IMR-90 (cell line): ENCODE results near the gene ATP2A3. TPM values are rescaled to one million over a fixed set of nuclear protein-coding genes. Genes with fewer than 3 reads are reported as not detected.

Experiments
- ATAC-seq: fragments of 200-7000 bp; cut with Tn5 transposase; 2 replicates; pipeline ENCODE4 v1.9.1; 2020; ENCODE audit warnings: low read depth, mild to moderate bottlenecking, moderate library complexity
- BruUV-seq: library from RNA; stranded (reverse); fragments of 400-500 nt; replicated peaks from 2 replicates; lab custom pipeline; 2021; lab: Mats Ljungman, UMichigan
- CTCF ChIA-PET: fragments of 300-600 bp; formaldehyde crosslinking; extraction: SDS; loops from one replicate; lab custom pipeline; 2021; ENCODE audit warnings: antibody characterized with exemption; lab: Yijun Ruan, JAX
- POLR2A ChIA-PET: fragments of 300-600 bp; sonication (Branson Sonifier 250); formaldehyde crosslinking; loops from one replicate; lab custom pipeline; 2022; ENCODE audit warnings: antibody characterized with exemption; ENCODE audit not compliant: unreplicated experiment; lab: Charles Lee
- DNase-seq: peaks from one replicate; pipeline ENCODE4 v3.0.0; 2013
- H2AFZ ChIP-seq: replicated peaks from 2 replicates; pipeline ENCODE3; 2013; ENCODE audit warnings: low read length, mild to moderate bottlenecking; ENCODE audit not compliant: poor library complexity
- H2AK5ac ChIP-seq: 2 replicates; pipeline ENCODE4 v1.6.1; 2013; ENCODE audit warnings: low read depth, low read length, inconsistent platforms
- H2AK9ac ChIP-seq: replicated peaks from 2 replicates; pipeline ENCODE3; 2013; ENCODE audit warnings: mild to moderate bottlenecking, low read depth, low read length, moderate library complexity; ENCODE audit not compliant: poor library complexity
- H2BK120ac ChIP-seq: 2 replicates; pipeline ENCODE4 v1.6.1; 2013; ENCODE audit warnings: low read depth, low read length, inconsistent platforms
- H2BK15ac ChIP-seq: 3 replicates; pipeline ENCODE4 v1.6.1; 2013; ENCODE audit warnings: low read depth, low read length, inconsistent platforms
- H2BK20ac ChIP-seq: 2 replicates; pipeline ENCODE4 v1.6.1; 2013; ENCODE audit warnings: low read depth, mild to moderate bottlenecking, inconsistent platforms, low read length, moderate library complexity
- H2BK5ac ChIP-seq: 2 replicates; pipeline ENCODE4 v1.6.1; 2013; ENCODE audit warnings: mild to moderate bottlenecking, low read depth, low read length, inconsistent platforms; ENCODE audit not compliant: poor library complexity, severe bottlenecking
- H3K14ac ChIP-seq: replicated peaks from 2 replicates; pipeline ENCODE4 v1.6.1; 2013; ENCODE audit warnings: low read depth, low read length, inconsistent platforms
- H3K18ac ChIP-seq: 2 replicates; pipeline ENCODE4 v1.6.1; 2013; ENCODE audit warnings: low read depth, low read length, control low read depth
- H3K23ac ChIP-seq: 2 replicates; pipeline ENCODE4 v1.6.1; 2013; ENCODE audit warnings: low read depth, low read length, inconsistent platforms
- H3K27ac ChIP-seq: 2 replicates; pipeline ENCODE4 v1.5.1; 2013; ENCODE audit warnings: mild to moderate bottlenecking, control low read depth, low read length; ENCODE audit not compliant: insufficient read depth
- H3K27me3 ChIP-seq: 2 replicates; pipeline ENCODE4 v1.6.1; 2013; ENCODE audit warnings: low read length; ENCODE audit not compliant: control insufficient read depth, insufficient read depth
- H3K36me3 ChIP-seq: 2 replicates; pipeline ENCODE4 v1.6.1; 2013; ENCODE audit warnings: low read length, mixed read lengths; ENCODE audit not compliant: control insufficient read depth, insufficient read depth
- H3K4ac ChIP-seq: 2 replicates; pipeline ENCODE4 v1.6.1; 2013; ENCODE audit warnings: low read depth, low read length, inconsistent platforms
- H3K4me1 ChIP-seq: 2 replicates; pipeline ENCODE4 v1.6.1; 2013; ENCODE audit warnings: low read length, mixed read lengths; ENCODE audit not compliant: control insufficient read depth, insufficient read depth
- H3K4me2 ChIP-seq: 2 replicates; pipeline ENCODE4 v1.6.1; 2013; ENCODE audit warnings: low read depth, mild to moderate bottlenecking, control low read depth, low read length, moderate library complexity
- H3K4me3 ChIP-seq: 2 replicates; pipeline ENCODE4 v1.5.1; 2013; ENCODE audit warnings: low read depth, mild to moderate bottlenecking, control low read depth, low read length, moderate library complexity; ENCODE audit not compliant: insufficient read depth
- H3K56ac ChIP-seq: 2 replicates; pipeline ENCODE4 v1.6.1; 2013; ENCODE audit warnings: low read length, inconsistent platforms; ENCODE audit not compliant: insufficient read depth; ENCODE audit errors: extremely low read depth
- H3K79me1 ChIP-seq, 2 experiments: 2 replicates each; pipeline ENCODE4 v1.6.1; 2013; ENCODE audit warnings: low read length in 2 of 2, inconsistent platforms in 1 of 2, low read depth in 1 of 2
- H3K9ac ChIP-seq: 2 replicates; pipeline ENCODE4 v1.6.1; 2013; ENCODE audit warnings: low read depth, low read length, control low read depth
- H3K9me1 ChIP-seq: 2 replicates; pipeline ENCODE4 v1.6.1; 2013; ENCODE audit warnings: low read length, inconsistent platforms; ENCODE audit not compliant: insufficient read depth
- H3K9me3 ChIP-seq: 2 replicates; pipeline ENCODE4 v1.6.1; 2013; ENCODE audit warnings: low read length; ENCODE audit not compliant: control insufficient read depth, insufficient read depth
- H4K20me1 ChIP-seq: 2 replicates; pipeline ENCODE4 v1.6.1; 2013; ENCODE audit warnings: low read length, inconsistent platforms; ENCODE audit not compliant: insufficient read depth
- H4K5ac ChIP-seq: 2 replicates; pipeline ENCODE4 v1.6.1; 2013; ENCODE audit warnings: mild to moderate bottlenecking, low read depth, low read length, control low read depth
- H4K8ac ChIP-seq, 2 experiments: 2 replicates each; pipeline ENCODE4 v1.6.1; 2013; ENCODE audit warnings: low read depth in 2 of 2, low read length in 2 of 2, control low read depth in 1 of 2, inconsistent platforms in 1 of 2
- H4K91ac ChIP-seq: 2 replicates; pipeline ENCODE4 v1.6.1; 2013; ENCODE audit warnings: low read depth, low read length, inconsistent platforms; ENCODE audit not compliant: insufficient read depth
- BHLHE40 ChIP-seq: fragments of 150-350 bp; IDR thresholded peaks from 2 replicates; pipeline ENCODE4 v1.6.1; 2016; ENCODE audit warnings: mild to moderate bottlenecking, low read depth, low read length
- CEBPB ChIP-seq: IDR thresholded peaks from 2 replicates; pipeline ENCODE4 v1.6.1; 2012; ENCODE audit warnings: low read depth, low read length, improper control_type of control experiment
- CHD1 ChIP-seq: IDR thresholded peaks from 2 replicates; pipeline ENCODE4 v1.6.1; 2012; ENCODE audit warnings: low read depth, low read length, improper control_type of control experiment
- FOS ChIP-seq: fragments of 150-350 bp; IDR thresholded peaks from 2 replicates; pipeline ENCODE4 v1.6.1; 2016; ENCODE audit warnings: low read depth, low read length
- MAFK ChIP-seq: IDR thresholded peaks from 2 replicates; pipeline ENCODE4 v1.6.1; 2012; ENCODE audit warnings: low read depth, low read length, improper control_type of control experiment
- MAZ ChIP-seq: IDR thresholded peaks from 2 replicates; pipeline ENCODE4 v1.6.1; 2012; ENCODE audit warnings: low read depth, mild to moderate bottlenecking, low read length, improper control_type of control experiment, moderate library complexity, borderline replicate concordance
- MXI1 ChIP-seq: IDR thresholded peaks from 2 replicates; pipeline ENCODE4 v1.6.1; 2012; ENCODE audit warnings: low read depth, mild to moderate bottlenecking, low read length, moderate library complexity, borderline replicate concordance
- NFE2L2 ChIP-seq: fragments of 150-350 bp; IDR thresholded peaks from 2 replicates; pipeline ENCODE4 v1.6.1; 2016; ENCODE audit warnings: low read depth, mild to moderate bottlenecking, low read length
- POLR2A ChIP-seq: IDR thresholded peaks from 2 replicates; pipeline ENCODE4 v1.6.1; 2012; ENCODE audit warnings: mild to moderate bottlenecking, low read depth, low read length
- RAD21 ChIP-seq: IDR thresholded peaks from 2 replicates; pipeline ENCODE4 v1.6.1; 2012; ENCODE audit warnings: low read length, improper control_type of control experiment
- RCOR1 ChIP-seq: IDR thresholded peaks from 2 replicates; pipeline ENCODE4 v1.6.1; 2012; ENCODE audit warnings: mild to moderate bottlenecking, low read length, improper control_type of control experiment; ENCODE audit not compliant: insufficient replicate concordance
- RFX5 ChIP-seq: IDR thresholded peaks from 2 replicates; pipeline ENCODE4 v1.8.0; 2012; ENCODE audit warnings: low read depth, mild to moderate bottlenecking, low read length, moderate library complexity
- SMC3 ChIP-seq: fragments of 150-350 bp; IDR thresholded peaks from 2 replicates; pipeline ENCODE4 v1.6.1; 2016; ENCODE audit warnings: low read depth, mild to moderate bottlenecking, antibody characterized with exemption, low read length, moderate library complexity
- WGBS, 2 experiments: methylation state at CpG; one replicate each; pipeline versions ENCODE4 v1.1.5 to v1.1.7; 2013; ENCODE audit warnings: missing lambda C conversion rate in 2 of 2; ENCODE audit not compliant: insufficient read length in 1 of 2; ENCODE audit errors: extremely low coverage in 2 of 2; 5-methylcytosine and 5-hydroxymethylcytosine counted together
- dilution Hi-C: fragments of 300-500 bp; cut with HindIII; formaldehyde crosslinking; loops from one replicate; pipeline ENCODE4 v1.14.3; 2018; ENCODE audit warnings: low sequenced_read_pairs; ENCODE audit not compliant: unreplicated experiment
- in situ Hi-C: fragments of 300-500 bp; cut with MboI; formaldehyde crosslinking; loops from 3 replicates; pipeline ENCODE4 v1.14.3; 2019; ENCODE audit warnings: low sequenced_read_pairs, inconsistent platforms, mixed read lengths
- intact Hi-C: fragments of 100-400 bp; cut with micrococcal nuclease; formaldehyde crosslinking; loops from 2 replicates; pipeline ENCODE4 v1.10.0; 2022
- polyA plus RNA-seq, 3 experiments: library from polyadenylated mRNA; depleted of rRNA; stranded (reverse); fragments of >200 nt; gene quantifications; 2 replicates each; pipeline ENCODE4 v1.2.3, GENCODE V29; 2012; ENCODE audit warnings: low replicate concordance in 1 of 3
- total RNA-seq: library from RNA; depleted of rRNA; stranded (reverse); fragments of >200 nt; gene quantifications from 2 replicates; pipeline ENCODE4 v1.2.3, GENCODE V29; 2012
- TF ChIP-seq, protein P1 (sequence below): conservative IDR thresholded peaks from 2 replicates; pipeline ENCODE4 v1.5.1; 2012; ENCODE audit warnings: mild to moderate bottlenecking, low read depth, low read length, improper control_type of control experiment
- TF ChIP-seq, protein P2 (sequence below): fragments of 150-350 bp; IDR thresholded peaks from 2 replicates; pipeline ENCODE4 v1.6.1; 2017; ENCODE audit warnings: mild to moderate bottlenecking, antibody characterized with exemption, low read length, low read depth
- TF ChIP-seq, protein P3 (sequence below): fragments of 150-350 bp; IDR thresholded peaks from 2 replicates; pipeline ENCODE4 v1.6.1; 2016; ENCODE audit warnings: low read depth, mild to moderate bottlenecking, low read length, moderate library complexity, borderline replicate concordance

The ATP2A3 gene
- total and polyA plus RNA-seq, 2 of the 4 experiments (the other 2 are of a cell fraction): 0.18 to 0.63 TPM

DNA sequence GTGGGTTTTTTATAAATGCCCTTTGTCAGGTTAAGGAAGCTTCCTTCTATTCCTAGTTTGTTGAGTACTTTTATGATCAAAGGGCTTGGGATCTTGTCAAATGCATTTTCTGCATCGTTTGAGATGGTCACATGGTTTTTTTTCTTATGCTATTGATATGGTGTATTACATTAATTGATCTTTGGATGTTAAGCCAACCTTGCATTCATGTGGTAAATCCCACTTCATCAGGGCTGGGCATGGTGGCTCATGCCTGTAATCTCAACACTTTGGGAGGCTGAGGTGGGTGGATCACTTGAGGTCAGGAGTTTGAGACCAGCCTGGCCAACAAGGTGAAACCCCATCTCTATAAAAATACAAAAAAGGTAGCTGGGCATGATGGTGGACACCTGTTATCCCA lies 30.8 kb upstream of the ATP2A3 start:
- ATAC-seq (no peak), DNase-seq (no peak)
- H2BK15ac ChIP-seq: no peak overlapping the region
- H2AFZ ChIP-seq: no peak overlapping the region
- no peak overlapping the region for H2BK120ac ChIP-seq
- no peaks in the 10 kb centered on the region for H4K20me1 ChIP-seq
- POLR2A ChIA-PET: no interaction called here
- H3K23ac ChIP-seq: no peak overlapping the region
- H3K27me3 ChIP-seq: no peaks in the 10 kb centered on the region
- no peak overlapping the region for H4K8ac ChIP-seq
- H3K56ac ChIP-seq: no peak overlapping the region
- no peak overlapping the region for H2AK5ac ChIP-seq
- dilution Hi-C loops: no loop called here
- no CpG with 5 or more reads among the region's 1 CpG for WGBS, 2 experiments
- no TSS peak for BruUV-seq
- H2BK5ac ChIP-seq: no peak overlapping the region
- H3K9me3 ChIP-seq: peaks cover 4% of the 10 kb centered on the region
- H2BK20ac ChIP-seq: no peak overlapping the region
- no peak overlapping the region for H3K9ac ChIP-seq
- no peaks in the 10 kb centered on the region for H3K79me1 ChIP-seq
- CTCF ChIA-PET: interaction anchor here (0.7 kb wide), 1 partner anchor 44 kb away, joined by 3 read pairs; no protein-coding TSS in a partner anchor
- intact Hi-C loops: no loop called here
- H3K4me2 ChIP-seq: no peak overlapping the region
- in situ Hi-C loops: no loop called here
- no peak overlapping the region for H3K4ac ChIP-seq
- no peak overlapping the region for H3K4me3 ChIP-seq
- no peaks in the 10 kb centered on the region for H3K36me3 ChIP-seq
- H3K9me1 ChIP-seq: no peaks in the 10 kb centered on the region
- no peak overlapping the region for H3K27ac ChIP-seq
- no peaks in the 10 kb centered on the region; the same call in 1 of the 2 replicates for H3K4me1 ChIP-seq
- H4K91ac ChIP-seq: no peak overlapping the region
- TF ChIP-seq RAD21: no peak
- no peak for TF ChIP-seq MAZ
- no peak for TF ChIP-seq NFE2L2
- no peak for TF ChIP-seq MXI1
- TF ChIP-seq, protein P1, sequence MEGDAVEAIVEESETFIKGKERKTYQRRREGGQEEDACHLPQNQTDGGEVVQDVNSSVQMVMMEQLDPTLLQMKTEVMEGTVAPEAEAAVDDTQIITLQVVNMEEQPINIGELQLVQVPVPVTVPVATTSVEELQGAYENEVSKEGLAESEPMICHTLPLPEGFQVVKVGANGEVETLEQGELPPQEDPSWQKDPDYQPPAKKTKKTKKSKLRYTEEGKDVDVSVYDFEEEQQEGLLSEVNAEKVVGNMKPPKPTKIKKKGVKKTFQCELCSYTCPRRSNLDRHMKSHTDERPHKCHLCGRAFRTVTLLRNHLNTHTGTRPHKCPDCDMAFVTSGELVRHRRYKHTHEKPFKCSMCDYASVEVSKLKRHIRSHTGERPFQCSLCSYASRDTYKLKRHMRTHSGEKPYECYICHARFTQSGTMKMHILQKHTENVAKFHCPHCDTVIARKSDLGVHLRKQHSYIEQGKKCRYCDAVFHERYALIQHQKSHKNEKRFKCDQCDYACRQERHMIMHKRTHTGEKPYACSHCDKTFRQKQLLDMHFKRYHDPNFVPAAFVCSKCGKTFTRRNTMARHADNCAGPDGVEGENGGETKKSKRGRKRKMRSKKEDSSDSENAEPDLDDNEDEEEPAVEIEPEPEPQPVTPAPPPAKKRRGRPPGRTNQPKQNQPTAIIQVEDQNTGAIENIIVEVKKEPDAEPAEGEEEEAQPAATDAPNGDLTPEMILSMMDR: no peak
- TF ChIP-seq CEBPB: no peak
- no peak for TF ChIP-seq POLR2A
- no peak for TF ChIP-seq CHD1
- TF ChIP-seq RFX5: no peak
- TF ChIP-seq, protein P2, sequence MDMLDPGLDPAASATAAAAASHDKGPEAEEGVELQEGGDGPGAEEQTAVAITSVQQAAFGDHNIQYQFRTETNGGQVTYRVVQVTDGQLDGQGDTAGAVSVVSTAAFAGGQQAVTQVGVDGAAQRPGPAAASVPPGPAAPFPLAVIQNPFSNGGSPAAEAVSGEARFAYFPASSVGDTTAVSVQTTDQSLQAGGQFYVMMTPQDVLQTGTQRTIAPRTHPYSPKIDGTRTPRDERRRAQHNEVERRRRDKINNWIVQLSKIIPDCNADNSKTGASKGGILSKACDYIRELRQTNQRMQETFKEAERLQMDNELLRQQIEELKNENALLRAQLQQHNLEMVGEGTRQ: no peak
- TF ChIP-seq, protein P3, sequence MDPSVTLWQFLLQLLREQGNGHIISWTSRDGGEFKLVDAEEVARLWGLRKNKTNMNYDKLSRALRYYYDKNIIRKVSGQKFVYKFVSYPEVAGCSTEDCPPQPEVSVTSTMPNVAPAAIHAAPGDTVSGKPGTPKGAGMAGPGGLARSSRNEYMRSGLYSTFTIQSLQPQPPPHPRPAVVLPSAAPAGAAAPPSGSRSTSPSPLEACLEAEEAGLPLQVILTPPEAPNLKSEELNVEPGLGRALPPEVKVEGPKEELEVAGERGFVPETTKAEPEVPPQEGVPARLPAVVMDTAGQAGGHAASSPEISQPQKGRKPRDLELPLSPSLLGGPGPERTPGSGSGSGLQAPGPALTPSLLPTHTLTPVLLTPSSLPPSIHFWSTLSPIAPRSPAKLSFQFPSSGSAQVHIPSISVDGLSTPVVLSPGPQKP: no peak
- no peak for TF ChIP-seq RCOR1
- TF ChIP-seq BHLHE40: no peak
- no peak for TF ChIP-seq MAFK
- no peak for TF ChIP-seq SMC3
- no peak for TF ChIP-seq FOS
- no peak overlapping the region for H2AK9ac ChIP-seq
- no peak overlapping the region for H4K5ac ChIP-seq
- no peak overlapping the region for H3K18ac ChIP-seq
- no peak overlapping the region for H3K14ac ChIP-seq
